Sigmoid colon (tissue), 4 donors: ENCODE measurements around the gene RASSF8.

Experiments used
- POLR2A ChIP-seq, 2 donors: fragments of 450-650 bp; IDR thresholded peaks; one replicate each; pipeline ENCODE4 v1.6.1; 2016; ENCODE audit warnings: antibody characterized with exemption in 2 of 2, mild to moderate bottlenecking in 2 of 2, moderate library complexity in 2 of 2
- POLR2AphosphoS5 ChIP-seq, 4 donors: sonication (generic); formaldehyde crosslinking; IDR thresholded peaks; one replicate each; pipeline ENCODE4 v1.6.1; 2017; ENCODE audit warnings: antibody characterized with exemption in 4 of 4
- TF ChIP-seq, protein P1 (sequence below), 4 experiments: fragments of 450-650 bp in 3 of 4; fragments of 200-600 bp in 1 of 4; IDR thresholded peaks; one replicate each; pipeline ENCODE4 v1.5.1; 2016 to 2019; ENCODE audit warnings: antibody characterized with exemption in 4 of 4, mild to moderate bottlenecking in 3 of 4, moderate library complexity in 2 of 4

DNA sequence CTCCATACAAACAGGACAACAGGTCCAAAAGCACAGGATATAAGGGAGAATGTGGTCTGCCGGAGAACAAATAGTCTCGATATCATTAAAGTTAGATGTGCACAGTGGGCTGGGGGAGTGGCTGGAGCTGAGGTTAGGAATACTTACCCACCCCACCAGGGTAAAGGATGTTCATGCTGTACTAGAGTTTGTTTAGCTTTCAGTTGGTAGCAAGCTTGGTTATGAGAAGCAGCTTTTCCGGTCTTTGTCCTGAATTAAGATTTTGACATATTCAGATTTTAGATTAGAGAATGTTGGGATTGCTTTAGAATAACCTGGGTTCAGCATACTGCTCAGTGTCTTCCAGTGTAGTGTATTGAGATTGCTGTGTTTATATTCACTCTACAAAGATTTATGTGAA, 16.7 kb downstream of the RASSF8 start:
- TF ChIP-seq POLR2AphosphoS5 (IDR thresholded peaks at IDR 0.05) (no peak), POLR2A (IDR thresholded peaks at IDR 0.05) (no peak)
- TF ChIP-seq, protein P1, sequence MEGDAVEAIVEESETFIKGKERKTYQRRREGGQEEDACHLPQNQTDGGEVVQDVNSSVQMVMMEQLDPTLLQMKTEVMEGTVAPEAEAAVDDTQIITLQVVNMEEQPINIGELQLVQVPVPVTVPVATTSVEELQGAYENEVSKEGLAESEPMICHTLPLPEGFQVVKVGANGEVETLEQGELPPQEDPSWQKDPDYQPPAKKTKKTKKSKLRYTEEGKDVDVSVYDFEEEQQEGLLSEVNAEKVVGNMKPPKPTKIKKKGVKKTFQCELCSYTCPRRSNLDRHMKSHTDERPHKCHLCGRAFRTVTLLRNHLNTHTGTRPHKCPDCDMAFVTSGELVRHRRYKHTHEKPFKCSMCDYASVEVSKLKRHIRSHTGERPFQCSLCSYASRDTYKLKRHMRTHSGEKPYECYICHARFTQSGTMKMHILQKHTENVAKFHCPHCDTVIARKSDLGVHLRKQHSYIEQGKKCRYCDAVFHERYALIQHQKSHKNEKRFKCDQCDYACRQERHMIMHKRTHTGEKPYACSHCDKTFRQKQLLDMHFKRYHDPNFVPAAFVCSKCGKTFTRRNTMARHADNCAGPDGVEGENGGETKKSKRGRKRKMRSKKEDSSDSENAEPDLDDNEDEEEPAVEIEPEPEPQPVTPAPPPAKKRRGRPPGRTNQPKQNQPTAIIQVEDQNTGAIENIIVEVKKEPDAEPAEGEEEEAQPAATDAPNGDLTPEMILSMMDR (IDR thresholded peaks at IDR 0.05) = no peak
